Measurements from ENCODE around the gene BCDIN3D.

BCDIN3D gene

DNA sequence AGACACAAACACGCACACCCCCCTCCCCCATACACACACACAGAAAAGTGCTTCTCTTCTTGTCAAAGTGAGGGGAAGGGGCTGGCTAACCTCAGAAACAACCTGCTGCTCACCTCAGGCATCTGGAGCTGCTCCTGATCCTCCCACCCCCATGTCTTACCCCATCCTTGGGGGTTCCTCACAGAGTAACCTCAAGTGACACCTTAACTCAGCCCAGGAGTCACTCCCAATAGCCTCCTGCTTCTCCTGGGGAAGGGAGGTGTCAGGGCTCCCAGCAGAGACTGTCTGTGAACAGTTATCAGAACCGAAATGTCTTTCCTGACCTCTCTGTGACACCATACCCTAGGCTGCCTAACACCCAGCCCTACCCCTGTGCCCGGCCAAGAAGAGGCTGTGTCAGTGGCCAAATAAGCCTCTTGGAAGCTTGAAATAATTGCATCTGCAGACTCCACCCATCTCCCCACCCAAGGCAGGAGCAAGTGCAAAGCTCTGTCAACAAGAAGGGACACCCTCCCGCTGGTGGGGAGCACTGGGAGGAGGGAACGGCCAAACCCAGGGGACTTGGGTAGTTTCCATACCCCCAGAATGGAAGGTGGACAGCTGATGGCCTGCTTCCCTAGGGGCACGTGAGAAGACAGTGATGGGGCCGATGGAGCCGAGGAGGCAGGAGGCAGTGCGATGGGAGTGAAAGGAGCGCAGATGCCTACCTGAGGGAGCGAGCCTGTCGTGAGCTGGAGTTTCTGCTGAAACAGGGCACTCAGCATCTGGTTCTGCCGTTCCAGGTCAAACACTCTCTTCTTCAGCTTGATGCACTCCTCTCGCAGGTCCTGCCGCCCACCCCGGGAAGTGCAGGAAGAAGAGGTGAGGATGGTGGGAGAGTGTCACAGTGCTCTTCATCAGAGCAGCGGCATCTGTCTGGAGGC lies 41.5 kb downstream of the BCDIN3D start:
- no peak for DNase-seq (ENCODE audit: low spot score)
- H3K27ac ChIP-seq, result peak overlapping the region in 1 of 2 donors; percentile 49
- no peak overlapping the region for H3K4me3 ChIP-seq
- TF ChIP-seq, protein P1, sequence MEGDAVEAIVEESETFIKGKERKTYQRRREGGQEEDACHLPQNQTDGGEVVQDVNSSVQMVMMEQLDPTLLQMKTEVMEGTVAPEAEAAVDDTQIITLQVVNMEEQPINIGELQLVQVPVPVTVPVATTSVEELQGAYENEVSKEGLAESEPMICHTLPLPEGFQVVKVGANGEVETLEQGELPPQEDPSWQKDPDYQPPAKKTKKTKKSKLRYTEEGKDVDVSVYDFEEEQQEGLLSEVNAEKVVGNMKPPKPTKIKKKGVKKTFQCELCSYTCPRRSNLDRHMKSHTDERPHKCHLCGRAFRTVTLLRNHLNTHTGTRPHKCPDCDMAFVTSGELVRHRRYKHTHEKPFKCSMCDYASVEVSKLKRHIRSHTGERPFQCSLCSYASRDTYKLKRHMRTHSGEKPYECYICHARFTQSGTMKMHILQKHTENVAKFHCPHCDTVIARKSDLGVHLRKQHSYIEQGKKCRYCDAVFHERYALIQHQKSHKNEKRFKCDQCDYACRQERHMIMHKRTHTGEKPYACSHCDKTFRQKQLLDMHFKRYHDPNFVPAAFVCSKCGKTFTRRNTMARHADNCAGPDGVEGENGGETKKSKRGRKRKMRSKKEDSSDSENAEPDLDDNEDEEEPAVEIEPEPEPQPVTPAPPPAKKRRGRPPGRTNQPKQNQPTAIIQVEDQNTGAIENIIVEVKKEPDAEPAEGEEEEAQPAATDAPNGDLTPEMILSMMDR (IDR thresholded peaks at IDR 0.05), result no peak

DNA sequence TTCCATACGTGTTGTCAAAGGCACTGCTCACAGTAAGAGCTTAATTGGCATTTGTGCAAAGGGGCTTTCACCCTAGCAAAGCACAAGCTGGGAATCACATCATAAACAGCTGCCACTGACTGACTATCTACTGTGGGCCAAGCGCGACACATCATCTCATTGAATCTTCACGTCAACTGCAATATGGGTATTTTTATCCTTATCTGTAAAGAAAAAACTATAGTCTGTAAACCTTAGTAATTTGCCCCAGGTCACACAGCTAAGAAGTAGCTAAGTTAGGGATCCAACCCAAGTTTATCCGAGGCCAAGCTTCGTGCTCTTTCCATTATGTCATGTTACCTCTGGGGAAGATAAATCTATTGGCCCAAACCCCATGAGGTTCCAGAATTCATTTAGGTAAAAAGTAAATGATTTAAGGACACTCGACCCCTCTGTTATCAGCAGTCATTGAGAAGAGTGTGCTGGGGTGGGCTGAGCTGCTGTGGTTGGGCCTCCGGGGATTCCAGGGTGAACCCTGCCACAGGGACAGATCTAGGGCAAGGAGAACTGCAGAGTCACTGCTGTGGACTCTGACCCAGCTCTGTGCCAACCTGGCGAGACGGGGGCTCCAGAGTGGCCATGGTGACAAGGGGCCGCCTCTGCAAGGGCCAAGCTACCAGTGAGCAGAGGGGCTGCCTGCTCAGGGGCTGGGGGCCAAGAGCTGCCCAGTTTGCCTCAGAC lies 42.3 kb downstream of the BCDIN3D start:
- TF ChIP-seq, protein P1 (IDR thresholded peaks at IDR 0.05), result no peak
- Histone ChIP-seq H3K4me3 (no peak overlapping the region), H3K27ac (peak overlapping the region in 1 of 2 donors; percentile 49)
- DNase-seq (ENCODE audit: low spot score), result no peak

DNA sequence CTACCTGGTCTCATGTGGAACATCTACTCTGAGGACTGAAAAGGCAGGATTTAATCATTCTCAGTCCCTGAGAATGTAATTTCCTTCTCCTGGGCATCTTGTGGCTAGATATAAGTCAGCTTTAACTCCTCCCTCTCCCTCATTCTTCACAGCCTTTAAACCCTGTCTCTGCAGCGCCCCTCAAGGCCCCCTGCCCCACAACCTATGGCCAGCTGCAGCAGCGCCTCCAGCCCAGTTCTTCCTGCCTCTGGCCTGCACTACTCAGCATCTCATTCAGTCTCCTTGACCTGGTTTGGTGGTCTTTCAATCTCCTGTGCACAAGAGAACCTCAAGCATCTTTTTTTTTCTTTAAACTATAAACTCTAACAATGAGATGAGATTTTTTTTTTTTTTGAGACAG lies 44.0 kb downstream of the BCDIN3D start:
- Histone ChIP-seq H3K4me3 (no peak overlapping the region), H3K27ac (no peak overlapping the region)
- TF ChIP-seq, protein P1 (IDR thresholded peaks at IDR 0.05), result no peak
- no peak for DNase-seq (ENCODE audit: low spot score)

DNA sequence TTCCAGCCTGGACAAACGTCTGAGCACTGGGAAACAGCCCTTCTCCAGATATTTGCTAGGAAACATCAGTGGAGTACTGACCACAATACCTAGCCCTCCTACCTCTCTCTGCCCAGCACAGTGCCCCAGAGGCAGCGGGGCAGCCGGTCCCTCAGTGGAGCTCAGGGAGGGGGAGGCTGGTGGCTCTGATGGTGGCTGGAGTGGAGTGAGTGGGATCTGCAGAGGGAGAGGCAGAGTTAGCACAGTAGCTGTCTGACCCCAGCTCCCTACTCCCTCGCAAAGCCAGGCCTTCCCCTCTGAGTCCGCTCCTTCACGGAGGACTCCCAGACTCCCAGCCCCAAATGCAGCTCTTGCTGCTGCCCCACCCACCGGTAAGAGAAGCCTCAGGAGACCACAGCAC lies 44.7 kb downstream of the BCDIN3D start:
- TF ChIP-seq, protein P1 (IDR thresholded peaks at IDR 0.05), result no peak
- Histone ChIP-seq H3K27ac (no peak overlapping the region), H3K4me3 (no peak overlapping the region)
- DNase-seq (ENCODE audit: low spot score), result no peak

DNA sequence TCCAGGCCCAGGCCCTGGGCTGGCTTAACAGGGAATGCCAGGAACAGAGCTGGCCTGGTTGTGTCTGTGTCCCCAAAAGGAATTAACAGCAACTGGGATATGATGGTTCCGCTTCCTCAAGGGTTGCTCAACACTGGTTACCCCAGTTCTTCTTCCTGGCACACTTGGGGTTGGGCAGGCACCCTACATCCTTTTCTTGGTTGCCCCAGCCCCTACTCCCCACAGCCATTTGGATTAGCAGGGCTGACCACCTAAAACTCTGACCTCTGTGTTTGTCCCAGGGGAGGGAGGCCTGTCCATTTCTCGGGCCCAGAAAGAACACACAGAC lies 45.5 kb downstream of the BCDIN3D start:
- TF ChIP-seq, protein P1 (IDR thresholded peaks at IDR 0.05), result no peak
- no peak for DNase-seq (ENCODE audit: low spot score)
- Histone ChIP-seq H3K27ac (no peak overlapping the region), H3K4me3 (no peak overlapping the region)

DNA sequence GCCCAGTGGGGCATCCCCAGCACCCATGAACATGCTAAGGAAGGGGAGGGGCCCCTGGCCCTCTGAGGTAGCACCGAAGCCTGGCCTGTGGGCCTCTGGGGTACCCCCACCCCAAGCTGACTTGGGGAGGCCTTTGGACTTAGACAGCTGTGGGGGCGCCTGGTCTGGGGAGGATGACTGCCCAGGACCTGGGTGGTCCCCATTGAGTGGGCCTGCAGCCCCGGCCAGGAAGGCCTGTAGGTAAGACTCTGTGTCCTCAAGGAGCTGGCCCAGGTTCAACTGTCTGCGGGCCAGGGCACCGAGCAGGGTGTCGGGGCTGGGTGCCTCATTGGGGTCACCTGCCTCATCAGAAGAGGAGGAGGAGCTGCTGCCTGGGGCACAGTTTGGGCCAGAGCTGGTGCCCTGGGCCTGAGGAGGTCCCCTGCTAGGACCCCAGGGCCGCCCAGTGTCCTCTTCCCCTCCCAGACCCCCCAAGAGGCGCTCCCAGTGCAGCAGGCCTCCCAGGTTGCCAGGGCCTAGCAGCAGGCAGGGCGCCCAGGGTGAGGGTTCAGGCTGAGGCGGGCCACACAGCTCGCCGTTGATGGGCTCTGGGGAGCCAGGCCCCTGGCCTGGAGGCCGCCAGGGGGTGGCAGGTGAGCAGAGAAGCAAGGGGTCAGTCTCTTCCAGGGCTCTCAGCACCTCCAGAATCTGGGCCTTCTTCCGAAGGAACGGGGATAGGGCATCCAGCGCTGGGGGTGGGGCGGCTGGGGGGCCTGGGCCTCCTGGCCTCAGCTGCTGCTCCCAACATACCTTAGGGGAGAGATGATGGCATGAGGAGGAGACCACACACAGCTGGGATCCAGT lies 46.1 kb downstream of the BCDIN3D start:
- Histone ChIP-seq H3K4me3 (no peak overlapping the region), H3K27ac (no peak overlapping the region)
- TF ChIP-seq, protein P1 (IDR thresholded peaks at IDR 0.05), result no peak
- DNase-seq (ENCODE audit: low spot score), result no peak
